ENCODE results near the gene L1TD1.

DNA sequence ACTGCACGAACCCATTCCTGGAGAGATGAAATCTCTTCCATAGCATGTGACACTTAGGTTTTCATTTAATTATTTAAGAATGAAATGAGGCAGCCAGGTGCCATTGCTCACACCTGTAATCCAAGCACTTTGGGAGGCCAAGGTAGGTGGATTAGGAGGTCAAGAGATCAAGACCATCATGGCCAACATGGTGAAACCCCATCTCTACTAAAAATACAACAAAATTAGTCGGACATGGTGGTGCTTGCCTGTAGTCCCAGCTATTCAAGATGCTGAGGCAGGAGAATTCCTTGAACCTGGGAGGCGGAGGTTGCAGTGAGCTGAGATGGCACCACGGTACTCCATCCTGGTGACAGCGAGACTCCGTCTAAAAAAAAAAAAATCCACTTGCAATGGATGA is 17.8 kb downstream of the L1TD1 start:
- TF ChIP-seq, protein P1, sequence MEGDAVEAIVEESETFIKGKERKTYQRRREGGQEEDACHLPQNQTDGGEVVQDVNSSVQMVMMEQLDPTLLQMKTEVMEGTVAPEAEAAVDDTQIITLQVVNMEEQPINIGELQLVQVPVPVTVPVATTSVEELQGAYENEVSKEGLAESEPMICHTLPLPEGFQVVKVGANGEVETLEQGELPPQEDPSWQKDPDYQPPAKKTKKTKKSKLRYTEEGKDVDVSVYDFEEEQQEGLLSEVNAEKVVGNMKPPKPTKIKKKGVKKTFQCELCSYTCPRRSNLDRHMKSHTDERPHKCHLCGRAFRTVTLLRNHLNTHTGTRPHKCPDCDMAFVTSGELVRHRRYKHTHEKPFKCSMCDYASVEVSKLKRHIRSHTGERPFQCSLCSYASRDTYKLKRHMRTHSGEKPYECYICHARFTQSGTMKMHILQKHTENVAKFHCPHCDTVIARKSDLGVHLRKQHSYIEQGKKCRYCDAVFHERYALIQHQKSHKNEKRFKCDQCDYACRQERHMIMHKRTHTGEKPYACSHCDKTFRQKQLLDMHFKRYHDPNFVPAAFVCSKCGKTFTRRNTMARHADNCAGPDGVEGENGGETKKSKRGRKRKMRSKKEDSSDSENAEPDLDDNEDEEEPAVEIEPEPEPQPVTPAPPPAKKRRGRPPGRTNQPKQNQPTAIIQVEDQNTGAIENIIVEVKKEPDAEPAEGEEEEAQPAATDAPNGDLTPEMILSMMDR (IDR thresholded peaks at IDR 0.05) = no peak
- TF ChIP-seq POLR2A (IDR thresholded peaks at IDR 0.05; ENCODE audit: low read depth) (no peak), POLR2AphosphoS5 (IDR thresholded peaks at IDR 0.05) (no peak)
